Gastrocnemius medialis (tissue), 4 donors: ENCODE measurements around the gene PAK2. TPM values are rescaled to one million over a fixed set of nuclear protein-coding genes. Genes with fewer than 3 reads are reported as not detected.
"Not testable (repeated sequence)": the region's sequence is repeated elsewhere in the genome, so short reads cannot be mapped to it uniquely, and the experiment has no call there.

Experiments used
- ATAC-seq, 2 donors: fragments of 150-250 bp; one replicate each; pipeline ENCODE4 v1.9.1; 2016
- DNase-seq, 2 donors: peaks; one replicate each; pipeline ENCODE4 v3.0.0-alpha.2; 2019
- H3K27ac ChIP-seq, 4 donors: fragments of 200-600 bp; sonication (generic); 1 replicate in 1 of 4; 2 replicates in 3 of 4; pipeline ENCODE4 v1.5.1; 2016 to 2018; ENCODE audit warnings: mild to moderate bottlenecking in 2 of 4, moderate library complexity in 1 of 4
- H3K27me3 ChIP-seq, 3 donors: fragments of 200-600 bp; sonication (generic) in 2 of 3; 1 replicate in 1 of 3; 2 replicates in 2 of 3; pipeline versions ENCODE4 v1.5.1 to v1.6.0; 2016 to 2019; ENCODE audit warnings: mild to moderate bottlenecking in 1 of 3, moderate library complexity in 1 of 3
- H3K36me3 ChIP-seq, 2 donors: fragments of 200-600 bp; sonication (generic) in 1 of 2; one replicate each; pipeline ENCODE4 v1.5.1; 2017 to 2018
- H3K4me1 ChIP-seq, 2 donors: fragments of 200-600 bp; sonication (generic) in 1 of 2; one replicate each; pipeline ENCODE4 v1.5.1; 2016 to 2017; ENCODE audit warnings: mild to moderate bottlenecking in 2 of 2
- H3K4me3 ChIP-seq, 4 donors: fragments of 200-600 bp; sonication (generic) in 3 of 4; 1 replicate in 1 of 4; 2 replicates in 3 of 4; pipeline ENCODE4 v1.5.1; 2016 to 2019; ENCODE audit warnings: mild to moderate bottlenecking in 2 of 4
- H3K9me3 ChIP-seq, 3 donors: fragments of 200-600 bp; sonication (generic) in 2 of 3; 1 replicate in 1 of 3; 2 replicates in 2 of 3; pipeline ENCODE4 v1.5.1; 2016 to 2019
- POLR2A ChIP-seq, 2 donors: fragments of 450-650 bp; IDR thresholded peaks; one replicate each; pipeline ENCODE4 v1.6.1; 2017; ENCODE audit warnings: antibody characterized with exemption in 2 of 2, mild to moderate bottlenecking in 2 of 2, moderate library complexity in 2 of 2
- in situ Hi-C, 4 donors: fragments of 200-750 bp; cut with MboI; loops; one replicate each; pipeline versions ENCODE4 v1.15.0 to v1.8.0; 2017; ENCODE audit warnings: low sequenced_read_pairs in 4 of 4
- intact Hi-C: fragments of 100-400 bp; cut with DNase I; formaldehyde crosslinking; loops from one replicate; pipeline ENCODE4 v1.15.1; 2023; ENCODE audit warnings: low total_unique reads
- total RNA-seq, 4 donors: library from RNA; depleted of rRNA; stranded (reverse); fragments of >200 nt; gene quantifications; one replicate each; pipeline versions ENCODE4 v1.1.0 to v1.2.3, GENCODE V29; 2016
- TF ChIP-seq, protein P1 (sequence below), 5 experiments: fragments of 450-650 bp in 3 of 5; fragments of 200-600 bp in 2 of 5; sonication (generic) in 2 of 5; IDR thresholded peaks in 4 of 5; conservative IDR thresholded peaks in 1 of 5; 1 replicate in 4 of 5; 2 replicates in 1 of 5; pipeline ENCODE4 v1.5.1; 2016 to 2019; ENCODE audit warnings: antibody characterized with exemption in 5 of 5, mild to moderate bottlenecking in 3 of 5, moderate library complexity in 3 of 5

Gene PAK2
- total RNA-seq, 4 donors from 2014 or later = 42.6 to 58.6 (median 50.1) TPM

DNA sequence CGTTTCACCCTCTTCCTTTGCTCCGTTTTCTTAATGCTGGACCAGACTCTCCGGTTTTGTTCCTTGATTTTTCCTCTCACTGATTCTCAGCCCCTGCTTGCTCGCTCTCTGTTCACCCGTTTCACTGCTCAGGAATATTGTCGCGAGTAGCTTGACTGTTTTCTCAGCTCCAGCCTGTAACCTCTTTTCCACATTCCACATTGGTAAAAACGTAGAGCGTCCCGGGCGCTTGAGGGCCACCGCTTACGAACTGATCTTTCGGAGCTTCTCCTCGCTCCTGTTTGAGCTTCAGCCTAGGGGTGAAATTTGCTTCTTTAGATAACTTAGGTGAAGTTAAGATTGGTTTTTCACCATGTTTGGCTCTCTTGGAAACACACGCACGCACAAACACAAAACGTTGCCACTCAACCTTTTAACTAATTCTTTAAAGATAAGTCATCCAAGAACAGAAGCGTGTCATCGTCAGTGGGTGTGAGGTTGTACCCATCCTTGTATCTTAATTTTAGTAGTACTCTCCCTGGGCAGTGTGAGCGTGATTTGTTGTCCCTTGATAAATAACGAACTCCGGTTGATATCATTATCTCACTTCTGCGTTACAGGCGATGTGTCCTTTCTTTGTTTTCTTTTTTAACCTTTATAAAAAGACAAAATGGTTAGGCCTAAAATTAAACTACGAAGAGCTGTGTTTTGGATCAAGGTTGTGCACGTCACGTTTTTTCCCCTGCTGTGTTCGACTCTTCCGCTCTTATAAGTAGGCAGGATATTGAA lies 1.0 kb downstream of the PAK2 start:
- intact Hi-C loops (loop anchor here (5.0 kb wide), 1 partner anchor 127 kb away; the partner anchor contains the start of gene SENP5), in situ Hi-C loops (loop anchor here in 1 of 4 donors (10.0 kb wide), 1 partner anchor 54 kb away; no protein-coding TSS in a partner anchor)
- DNase-seq = no peak

DNA sequence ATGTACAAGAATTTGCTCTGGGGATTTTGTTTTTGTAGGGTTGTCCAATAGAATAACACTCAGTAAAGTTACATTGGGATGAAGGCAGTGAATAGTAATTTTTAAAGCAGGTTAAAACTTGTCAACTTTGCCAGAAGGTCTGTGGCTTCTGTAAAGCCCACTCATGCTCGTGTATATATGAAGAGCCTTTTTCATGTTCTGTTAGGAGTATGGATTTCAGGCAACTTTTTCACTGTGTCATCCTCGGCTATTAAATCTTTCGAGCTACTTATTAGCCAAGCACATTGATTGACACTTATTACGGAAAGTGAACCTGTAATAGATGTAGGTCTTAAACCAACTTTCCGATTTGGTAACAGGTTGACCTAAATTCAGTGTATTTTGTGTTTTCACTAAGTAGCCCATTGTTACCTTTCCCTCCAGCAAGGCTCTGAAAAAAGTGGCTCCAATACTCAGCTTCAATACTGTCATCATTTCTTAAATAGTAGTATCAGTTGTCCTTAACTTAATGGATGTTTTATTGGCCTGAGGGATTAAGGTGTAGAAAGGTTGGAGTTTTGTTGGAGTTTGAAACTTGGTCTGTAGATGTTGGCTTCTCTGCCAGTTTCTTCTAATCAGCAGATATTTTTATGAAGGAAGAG lies 1.7 kb downstream of the PAK2 start:
- in situ Hi-C loops = loop anchor here in 1 of 4 donors (10.0 kb wide), 1 partner anchor 53 kb away; no protein-coding TSS in a partner anchor
- intact Hi-C loops = loop anchor here (5.0 kb wide), 1 partner anchor 126 kb away; the partner anchor contains the start of gene SENP5

More for the DNA sequence above, 1.0 kb downstream of the PAK2 start:
- peaks cover 14 to 20% of the 10 kb centered on the region in 2 donors for H3K4me1 ChIP-seq
- H3K4me3 ChIP-seq = peak overlapping the region; percentile 65 to 86 (median 75)
- no peaks in the 10 kb centered on the region for H3K9me3 ChIP-seq
- TF ChIP-seq, protein P1, sequence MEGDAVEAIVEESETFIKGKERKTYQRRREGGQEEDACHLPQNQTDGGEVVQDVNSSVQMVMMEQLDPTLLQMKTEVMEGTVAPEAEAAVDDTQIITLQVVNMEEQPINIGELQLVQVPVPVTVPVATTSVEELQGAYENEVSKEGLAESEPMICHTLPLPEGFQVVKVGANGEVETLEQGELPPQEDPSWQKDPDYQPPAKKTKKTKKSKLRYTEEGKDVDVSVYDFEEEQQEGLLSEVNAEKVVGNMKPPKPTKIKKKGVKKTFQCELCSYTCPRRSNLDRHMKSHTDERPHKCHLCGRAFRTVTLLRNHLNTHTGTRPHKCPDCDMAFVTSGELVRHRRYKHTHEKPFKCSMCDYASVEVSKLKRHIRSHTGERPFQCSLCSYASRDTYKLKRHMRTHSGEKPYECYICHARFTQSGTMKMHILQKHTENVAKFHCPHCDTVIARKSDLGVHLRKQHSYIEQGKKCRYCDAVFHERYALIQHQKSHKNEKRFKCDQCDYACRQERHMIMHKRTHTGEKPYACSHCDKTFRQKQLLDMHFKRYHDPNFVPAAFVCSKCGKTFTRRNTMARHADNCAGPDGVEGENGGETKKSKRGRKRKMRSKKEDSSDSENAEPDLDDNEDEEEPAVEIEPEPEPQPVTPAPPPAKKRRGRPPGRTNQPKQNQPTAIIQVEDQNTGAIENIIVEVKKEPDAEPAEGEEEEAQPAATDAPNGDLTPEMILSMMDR (IDR thresholded peaks at IDR 0.05 in 4 of 5, conservative IDR thresholded peaks at IDR 0.05 in 1 of 5) = no peak
- TF ChIP-seq POLR2A (IDR thresholded peaks at IDR 0.05) = no peak
- ATAC-seq = peak; percentile 52 to 55
- no peaks in the 10 kb centered on the region for H3K36me3 ChIP-seq
- H3K27me3 ChIP-seq = no peaks in the 10 kb centered on the region
- peak overlapping the region; percentile 87 to 98 (median 94) for H3K27ac ChIP-seq

DNA sequence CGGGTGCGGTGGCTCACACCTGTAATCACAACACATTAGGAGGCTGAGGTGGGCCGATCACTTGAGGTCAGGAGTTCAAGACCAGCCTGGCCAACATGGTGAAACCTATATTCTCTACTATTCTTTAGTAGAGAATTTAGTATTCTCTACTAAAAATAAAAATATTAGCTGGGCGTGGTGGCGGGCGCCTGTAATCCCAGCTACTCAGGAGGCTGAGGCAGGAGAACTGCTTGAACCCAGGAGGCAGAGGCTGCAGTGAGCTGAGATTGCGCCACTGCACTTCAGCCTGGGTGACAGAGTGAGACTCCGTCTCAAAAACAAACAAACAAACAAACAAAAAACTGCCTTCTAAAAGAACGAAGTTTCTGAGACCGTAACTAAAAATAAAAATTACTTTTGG lies 3.9 kb downstream of the PAK2 start:
- peaks cover 14 to 20% of the 10 kb centered on the region in 2 donors for H3K4me1 ChIP-seq
- in situ Hi-C loops (loop anchor here in 1 of 4 donors (10.0 kb wide), 1 partner anchor 51 kb away; no protein-coding TSS in a partner anchor), intact Hi-C loops (loop anchor here (5.0 kb wide), 1 partner anchor 124 kb away; the partner anchor contains the start of gene SENP5)
- ATAC-seq, DNase-seq, H3K27me3 ChIP-seq, H3K4me3 ChIP-seq, H3K9me3 ChIP-seq, H3K27ac ChIP-seq, H3K36me3 ChIP-seq: not testable (repeated sequence)

More for the DNA sequence above, 1.7 kb downstream of the PAK2 start:
- ATAC-seq (no peak), DNase-seq (no peak)
- H3K4me1 ChIP-seq = peaks cover 14 to 20% of the 10 kb centered on the region in 2 donors
- TF ChIP-seq, protein P1 (IDR thresholded peaks at IDR 0.05 in 4 of 5, conservative IDR thresholded peaks at IDR 0.05 in 1 of 5) = no peak
- no peak for TF ChIP-seq POLR2A (IDR thresholded peaks at IDR 0.05)
- H3K27ac ChIP-seq = peak overlapping the region; percentile 87 to 98 (median 94)
- H3K36me3 ChIP-seq = no peaks in the 10 kb centered on the region
- peak overlapping the region; percentile 65 to 86 (median 75) for H3K4me3 ChIP-seq
- no peaks in the 10 kb centered on the region for H3K27me3 ChIP-seq
- no peaks in the 10 kb centered on the region for H3K9me3 ChIP-seq

DNA sequence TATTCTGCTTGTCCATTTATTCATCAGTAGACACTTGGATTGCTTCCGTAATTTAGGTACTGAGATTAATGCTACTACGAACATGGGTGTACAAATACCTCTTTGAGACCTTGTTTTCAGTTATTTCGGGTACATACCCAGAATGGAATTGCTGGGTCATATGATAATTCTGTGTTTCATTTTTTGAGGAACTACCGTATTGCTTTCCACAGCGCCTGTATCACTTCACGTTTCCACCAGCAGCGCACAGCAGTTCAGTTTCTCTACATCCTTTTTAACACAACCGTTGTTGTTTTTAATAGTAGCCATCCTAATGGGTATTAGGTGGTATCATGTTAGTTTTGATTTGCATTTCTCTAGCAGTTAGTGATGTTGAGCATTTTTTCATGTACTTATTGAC lies 9.5 kb downstream of the PAK2 start:
- no peak for ATAC-seq
- no peak overlapping the region for H3K4me3 ChIP-seq
- TF ChIP-seq, protein P1 (IDR thresholded peaks at IDR 0.05 in 4 of 5, conservative IDR thresholded peaks at IDR 0.05 in 1 of 5) = no peak
- no peak for TF ChIP-seq POLR2A (IDR thresholded peaks at IDR 0.05)
- in situ Hi-C loops (loop anchor here in 1 of 4 donors (10.0 kb wide), 1 partner anchor 46 kb away; no protein-coding TSS in a partner anchor), intact Hi-C loops (no loop called here)
- H3K27ac ChIP-seq = no peak overlapping the region
- H3K4me1 ChIP-seq = peaks cover 0 to 9% of the 10 kb centered on the region in 2 donors
- no peaks in the 10 kb centered on the region for H3K36me3 ChIP-seq
- no peaks in the 10 kb centered on the region for H3K9me3 ChIP-seq
- no peaks in the 10 kb centered on the region for H3K27me3 ChIP-seq
- DNase-seq = no peak

DNA sequence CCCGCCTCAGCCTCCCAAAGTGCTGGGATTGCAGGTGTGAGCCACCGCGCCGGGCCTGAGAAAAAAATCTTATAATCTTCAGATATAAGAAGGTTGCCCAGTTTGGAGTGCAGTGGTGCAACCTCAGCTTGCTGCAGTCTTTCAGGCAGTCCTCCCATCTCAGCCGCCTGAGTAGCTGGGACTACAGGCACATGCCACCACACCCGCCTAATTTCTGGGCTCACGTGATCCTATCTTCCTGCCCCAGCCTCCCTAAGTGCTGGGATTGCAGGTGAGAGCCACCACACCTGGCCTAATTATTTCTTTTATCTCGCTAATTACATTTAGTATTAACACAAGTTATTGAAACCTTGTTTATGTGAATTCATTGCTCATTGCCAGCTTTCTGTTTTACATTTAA lies 13.5 kb downstream of the PAK2 start:
- Histone ChIP-seq H3K9me3 (no peaks in the 10 kb centered on the region), H3K27ac (no peak overlapping the region), H3K4me3 (no peak overlapping the region), H3K36me3 (peaks cover 0 to 5% of the 10 kb centered on the region in 2 donors), H3K27me3 (no peaks in the 10 kb centered on the region), H3K4me1 (peaks cover 3 to 21% of the 10 kb centered on the region in 2 donors)
- TF ChIP-seq POLR2A (IDR thresholded peaks at IDR 0.05) = no peak
- TF ChIP-seq, protein P1 (IDR thresholded peaks at IDR 0.05 in 4 of 5, conservative IDR thresholded peaks at IDR 0.05 in 1 of 5) = no peak
- DNase-seq (no peak), ATAC-seq (no peak)
- in situ Hi-C loops (no loop called here), intact Hi-C loops (no loop called here)
